ENCODE measurements around the gene SIK2. TPM values are rescaled to one million over a fixed set of nuclear protein-coding genes. Genes with fewer than 3 reads are reported as not detected.

Gene SIK2
- total and polyA plus RNA-seq, 10 donors, result 1.7 to 23.8 (median 14.9) TPM

DNA sequence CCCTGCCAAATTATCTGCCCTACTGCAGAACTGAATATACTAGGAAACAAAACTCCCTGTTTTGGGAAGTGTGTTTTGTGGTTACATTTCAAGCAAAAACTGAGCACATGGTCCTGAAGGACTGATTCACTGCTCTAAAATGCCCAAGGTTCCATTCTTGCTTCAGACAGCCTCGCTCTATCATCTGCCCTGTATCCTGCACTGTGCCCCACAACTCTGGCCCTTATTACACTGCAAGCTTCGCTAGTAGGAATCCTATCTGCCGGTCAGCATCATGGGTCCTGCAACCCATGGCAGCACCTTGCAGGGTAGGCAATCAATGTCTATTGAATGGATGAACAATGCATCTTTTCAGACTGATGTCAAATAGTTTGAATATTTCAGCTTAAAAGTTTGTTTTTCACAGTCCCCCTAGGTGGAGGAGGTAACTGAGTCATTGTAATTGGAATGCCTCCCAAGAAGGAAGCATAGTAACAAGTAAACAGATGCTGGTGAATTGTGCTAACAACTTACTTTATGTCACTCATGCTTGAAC lies 40.4 kb upstream of the SIK2 start:
- intact Hi-C loops (cut with DNase I; ENCODE audit: low total_unique reads), result no loop called here
- peaks cover 0 to 2% (median 0%) of the 10 kb centered on the region in 8 donors for H3K9me3 ChIP-seq
- H3K36me3 ChIP-seq, result peaks cover 0 to 17% (median 0%) of the 10 kb centered on the region in 6 donors
- TF ChIP-seq, protein P1, sequence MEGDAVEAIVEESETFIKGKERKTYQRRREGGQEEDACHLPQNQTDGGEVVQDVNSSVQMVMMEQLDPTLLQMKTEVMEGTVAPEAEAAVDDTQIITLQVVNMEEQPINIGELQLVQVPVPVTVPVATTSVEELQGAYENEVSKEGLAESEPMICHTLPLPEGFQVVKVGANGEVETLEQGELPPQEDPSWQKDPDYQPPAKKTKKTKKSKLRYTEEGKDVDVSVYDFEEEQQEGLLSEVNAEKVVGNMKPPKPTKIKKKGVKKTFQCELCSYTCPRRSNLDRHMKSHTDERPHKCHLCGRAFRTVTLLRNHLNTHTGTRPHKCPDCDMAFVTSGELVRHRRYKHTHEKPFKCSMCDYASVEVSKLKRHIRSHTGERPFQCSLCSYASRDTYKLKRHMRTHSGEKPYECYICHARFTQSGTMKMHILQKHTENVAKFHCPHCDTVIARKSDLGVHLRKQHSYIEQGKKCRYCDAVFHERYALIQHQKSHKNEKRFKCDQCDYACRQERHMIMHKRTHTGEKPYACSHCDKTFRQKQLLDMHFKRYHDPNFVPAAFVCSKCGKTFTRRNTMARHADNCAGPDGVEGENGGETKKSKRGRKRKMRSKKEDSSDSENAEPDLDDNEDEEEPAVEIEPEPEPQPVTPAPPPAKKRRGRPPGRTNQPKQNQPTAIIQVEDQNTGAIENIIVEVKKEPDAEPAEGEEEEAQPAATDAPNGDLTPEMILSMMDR (IDR thresholded peaks at IDR 0.05 in 8 of 11, conservative IDR thresholded peaks at IDR 0.05 in 3 of 11), result no peak
- TF ChIP-seq POLR2A (IDR thresholded peaks at IDR 0.05), result no peak
- TF ChIP-seq POLR2AphosphoS5 (IDR thresholded peaks at IDR 0.05), result no peak
- H3K4me1 ChIP-seq, result peaks cover 0 to 12% (median 5%) of the 10 kb centered on the region in 6 donors
- DNase-seq, result no peak
- H3K27ac ChIP-seq, result no peak overlapping the region
- H3K27me3 ChIP-seq (replicated peaks in 1 of 7), result no peaks in the 10 kb centered on the region
- WGBS, 5 donors, result 54 to 88% (median 83%) methylated on average over 2 to 3 of the region's 3 CpGs
- H3K4me3 ChIP-seq, result no peak overlapping the region

DNA sequence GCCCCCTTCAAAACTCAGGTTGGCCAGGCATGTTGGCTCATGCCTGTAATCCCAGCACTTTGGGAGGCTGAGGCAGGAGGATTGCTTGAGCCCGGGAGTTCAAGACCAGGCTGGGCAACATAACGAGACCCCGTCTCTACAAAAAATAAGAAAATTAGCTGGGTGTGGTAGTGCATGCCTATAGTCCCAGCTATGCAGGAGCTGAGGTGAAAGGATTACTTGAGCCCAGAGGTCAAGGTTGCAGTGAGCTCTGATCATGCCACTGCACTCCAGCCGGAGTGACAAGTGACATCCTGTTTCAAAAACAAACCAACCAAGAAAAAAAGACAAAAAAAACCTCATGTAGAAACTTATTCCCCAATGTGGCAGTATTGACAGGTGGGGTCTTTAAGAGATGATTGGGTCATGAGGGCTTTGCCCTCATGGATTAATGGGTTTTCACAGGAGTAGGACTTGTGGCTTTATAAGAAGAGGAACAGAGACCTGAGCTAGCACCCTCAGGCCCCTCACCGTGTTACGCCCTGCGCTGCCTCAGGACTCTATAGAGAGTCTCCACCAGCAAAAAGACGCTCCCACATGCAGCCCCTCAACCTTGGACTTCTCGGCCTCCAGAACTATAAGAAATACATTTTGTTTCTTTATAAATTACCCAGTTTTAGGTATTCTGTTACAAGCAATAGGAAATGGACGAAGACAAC lies 39.4 kb upstream of the SIK2 start:
- peaks cover 0 to 17% (median 0%) of the 10 kb centered on the region in 6 donors for H3K36me3 ChIP-seq
- H3K4me1 ChIP-seq, result peaks cover 0 to 12% (median 5%) of the 10 kb centered on the region in 6 donors
- intact Hi-C loops (cut with DNase I; ENCODE audit: low total_unique reads), result no loop called here
- no peaks in the 10 kb centered on the region for H3K27me3 ChIP-seq (replicated peaks in 1 of 7)
- 68 to 86% (median 84%) methylated on average over 10 of the region's 10 CpGs for WGBS, 5 donors
- no peak overlapping the region for H3K4me3 ChIP-seq
- no peaks in the 10 kb centered on the region for H3K9me3 ChIP-seq
- H3K27ac ChIP-seq, result no peak overlapping the region
- DNase-seq, result no peak
- TF ChIP-seq, protein P1 (IDR thresholded peaks at IDR 0.05 in 8 of 11, conservative IDR thresholded peaks at IDR 0.05 in 3 of 11), result no peak
- TF ChIP-seq POLR2AphosphoS5 (IDR thresholded peaks at IDR 0.05) (no peak), POLR2A (IDR thresholded peaks at IDR 0.05) (no peak)

DNA sequence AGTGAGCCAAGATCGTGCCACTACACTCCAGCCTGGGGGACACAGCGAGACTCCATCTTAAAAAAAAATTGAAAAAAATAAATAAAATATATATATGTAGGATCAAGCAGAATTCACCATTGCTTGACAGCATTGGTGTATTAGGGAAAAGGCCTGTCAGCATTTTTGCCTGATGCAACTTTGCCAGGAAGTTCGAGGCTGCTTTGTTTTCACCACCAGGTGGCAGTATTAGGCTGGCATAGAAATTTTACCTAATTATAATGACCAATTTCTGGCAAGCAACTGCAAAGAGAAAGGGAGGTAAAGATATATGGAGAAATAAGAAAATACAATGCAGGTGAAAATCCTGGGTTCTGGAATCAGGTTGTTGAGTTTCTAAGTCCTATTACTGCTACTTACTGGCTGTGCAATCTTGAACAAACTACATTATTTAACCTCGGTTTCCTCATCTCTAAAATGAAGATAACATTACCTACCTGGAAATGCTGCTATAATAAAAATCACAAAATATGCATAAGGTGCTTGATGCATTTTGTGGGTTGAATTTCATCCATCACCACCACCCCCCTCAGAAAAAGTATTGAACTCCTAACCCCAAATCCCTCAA lies 37.0 kb upstream of the SIK2 start:
- TF ChIP-seq POLR2A (IDR thresholded peaks at IDR 0.05), result no peak
- peak in 1 of 3 donors; percentile 30 for TF ChIP-seq POLR2AphosphoS5 (IDR thresholded peaks at IDR 0.05)
- TF ChIP-seq, protein P1 (IDR thresholded peaks at IDR 0.05 in 8 of 11, conservative IDR thresholded peaks at IDR 0.05 in 3 of 11), result peak; percentile 41 to 93 (median 86)
- no peak overlapping the region for H3K27ac ChIP-seq
- peaks cover 0 to 8% (median 0%) of the 10 kb centered on the region in 6 donors for H3K36me3 ChIP-seq
- H3K4me3 ChIP-seq, result no peak overlapping the region
- no peak for DNase-seq
- no peaks in the 10 kb centered on the region for H3K27me3 ChIP-seq (replicated peaks in 1 of 7)
- intact Hi-C loops (cut with DNase I; ENCODE audit: low total_unique reads), result loop anchor here (5.0 kb wide), 1 partner anchor 277 kb away; no protein-coding TSS in a partner anchor
- peaks cover 0 to 12% (median 5%) of the 10 kb centered on the region in 6 donors for H3K4me1 ChIP-seq
- no peaks in the 10 kb centered on the region for H3K9me3 ChIP-seq
- 67 to 70% (median 68%) methylated on average over 4 of the region's 4 CpGs for WGBS, 5 donors

DNA sequence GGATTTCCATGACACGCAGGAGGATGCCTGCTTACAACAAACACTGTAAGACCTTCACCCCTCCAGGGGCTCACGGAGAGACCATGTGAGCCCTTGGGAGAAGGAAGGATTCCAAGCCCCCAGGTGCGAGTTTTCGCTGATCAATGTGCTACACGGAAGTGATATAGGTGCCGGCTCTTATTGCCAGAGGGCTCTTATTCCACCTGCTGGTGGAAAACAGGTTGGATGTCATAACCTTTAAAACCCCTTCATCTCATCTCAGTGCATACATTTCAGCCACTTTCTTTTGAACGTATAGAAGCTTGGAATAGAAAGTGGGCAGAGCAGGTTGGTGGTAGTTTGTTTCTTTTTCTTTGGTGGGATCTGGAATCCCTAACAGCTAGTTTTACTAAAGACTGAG lies 35.9 kb upstream of the SIK2 start:
- Histone ChIP-seq H3K27ac (no peak overlapping the region), H3K27me3 (replicated peaks in 1 of 7) (no peaks in the 10 kb centered on the region), H3K4me3 (no peak overlapping the region), H3K9me3 (no peaks in the 10 kb centered on the region), H3K4me1 (peaks cover 0 to 12% (median 5%) of the 10 kb centered on the region in 6 donors), H3K36me3 (no peaks in the 10 kb centered on the region)
- intact Hi-C loops (cut with DNase I; ENCODE audit: low total_unique reads), result loop anchor here (5.0 kb wide), 1 partner anchor 276 kb away; no protein-coding TSS in a partner anchor
- 67 to 81% (median 77%) methylated on average over 7 of the region's 7 CpGs for WGBS, 5 donors
- no peak for TF ChIP-seq POLR2AphosphoS5 (IDR thresholded peaks at IDR 0.05)
- TF ChIP-seq POLR2A (IDR thresholded peaks at IDR 0.05), result no peak
- TF ChIP-seq, protein P1 (IDR thresholded peaks at IDR 0.05 in 8 of 11, conservative IDR thresholded peaks at IDR 0.05 in 3 of 11), result no peak
- no peak for DNase-seq

Data from spleen (tissue), 11 donors.